GM11168 (cell line): ENCODE data around the gene HMGCS1.
"Not testable (repeated sequence)": the region's sequence is repeated elsewhere in the genome, so short reads cannot be mapped to it uniquely, and the experiment has no call there.

Experiments used
- in situ Hi-C: fragments of 300-500 bp; cut with MboI; formaldehyde crosslinking; loops from one replicate; pipeline ENCODE4 v1.12.0; 2022; ENCODE audit warnings: low sequenced_read_pairs; ENCODE audit not compliant: unreplicated experiment

HMGCS1 gene

DNA sequence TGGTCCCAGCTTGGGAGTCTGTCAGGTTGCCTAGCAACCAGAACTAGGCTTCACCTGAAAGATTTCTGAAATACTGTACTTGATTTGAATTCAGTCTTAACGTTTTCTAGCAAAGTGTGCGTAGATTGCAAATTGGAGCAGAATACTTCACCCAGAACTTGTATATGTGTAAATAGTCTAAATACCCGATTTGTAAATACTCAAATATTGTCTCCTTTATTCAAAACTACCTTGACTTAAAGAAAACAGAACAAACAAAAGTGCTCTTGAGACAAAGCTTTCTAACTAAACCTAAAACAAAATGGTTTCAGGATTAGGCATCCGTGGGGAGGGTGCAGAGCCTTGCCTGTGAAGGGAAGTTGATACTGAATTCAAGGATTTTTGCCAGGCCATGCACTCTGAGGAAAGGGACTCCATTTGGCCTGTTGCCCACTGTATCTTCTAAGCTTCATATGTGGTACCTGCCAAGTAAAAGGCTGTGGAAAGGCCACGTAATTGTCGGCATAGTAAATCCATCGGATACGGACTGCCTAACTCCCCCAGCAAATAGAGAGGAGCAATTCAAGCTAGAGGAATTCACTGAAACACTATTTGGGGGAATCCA, 744 bp upstream of the HMGCS1 start:
- in situ Hi-C loops = no loop called here

GRCh38 chr5:43312699-43313034, 545 bp downstream of the HMGCS1 start:
- in situ Hi-C loops = no loop called here

- in situ Hi-C loops = no loop called here
Observed at GRCh38 chr5:43312076-43312661, 1.0 kb downstream of the HMGCS1 start.

DNA sequence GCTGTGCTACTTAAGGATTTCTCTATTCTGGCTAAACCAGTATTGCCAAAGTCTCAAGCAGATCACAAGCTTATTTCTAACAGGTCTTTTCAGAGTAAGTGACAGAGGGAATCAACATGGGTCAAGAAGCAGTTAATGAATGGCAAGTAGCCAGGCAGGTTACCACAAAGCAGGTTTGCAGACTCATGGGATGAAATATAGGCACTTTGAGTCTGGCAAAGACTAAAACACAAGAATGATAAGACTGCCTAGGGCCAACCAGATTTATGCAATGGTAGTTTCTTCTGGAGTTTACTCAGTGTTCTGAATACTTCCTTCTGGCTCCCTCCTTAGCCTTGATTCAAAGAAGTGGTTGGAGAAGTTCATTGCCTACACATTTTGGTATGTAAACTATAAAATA, 3.6 kb downstream of the HMGCS1 start:
- in situ Hi-C loops = no loop called here

DNA sequence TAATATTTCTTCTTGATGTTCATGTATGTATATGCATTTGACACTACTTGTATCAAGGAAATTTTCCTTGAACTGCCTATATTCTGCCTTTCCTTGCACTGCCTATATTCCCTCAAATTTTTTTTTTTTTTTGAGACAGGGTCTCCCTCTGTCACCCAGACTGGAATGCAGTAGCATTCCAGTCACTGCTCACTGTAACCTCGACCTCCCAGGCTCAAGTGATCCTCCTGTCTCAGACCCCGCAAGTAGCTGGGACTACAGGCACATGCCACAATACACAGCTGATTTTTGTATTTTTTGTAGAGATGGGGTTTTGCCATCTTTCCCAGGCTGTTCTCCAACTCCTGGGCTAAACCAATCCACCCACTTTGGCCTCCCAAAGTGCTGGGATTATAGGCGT, 4.1 kb downstream of the HMGCS1 start:
- in situ Hi-C loops = no loop called here

- in situ Hi-C loops = not testable (repeated sequence)
Observed at GRCh38 chr5:43306954-43307353, 6.3 kb downstream of the HMGCS1 start.

DNA sequence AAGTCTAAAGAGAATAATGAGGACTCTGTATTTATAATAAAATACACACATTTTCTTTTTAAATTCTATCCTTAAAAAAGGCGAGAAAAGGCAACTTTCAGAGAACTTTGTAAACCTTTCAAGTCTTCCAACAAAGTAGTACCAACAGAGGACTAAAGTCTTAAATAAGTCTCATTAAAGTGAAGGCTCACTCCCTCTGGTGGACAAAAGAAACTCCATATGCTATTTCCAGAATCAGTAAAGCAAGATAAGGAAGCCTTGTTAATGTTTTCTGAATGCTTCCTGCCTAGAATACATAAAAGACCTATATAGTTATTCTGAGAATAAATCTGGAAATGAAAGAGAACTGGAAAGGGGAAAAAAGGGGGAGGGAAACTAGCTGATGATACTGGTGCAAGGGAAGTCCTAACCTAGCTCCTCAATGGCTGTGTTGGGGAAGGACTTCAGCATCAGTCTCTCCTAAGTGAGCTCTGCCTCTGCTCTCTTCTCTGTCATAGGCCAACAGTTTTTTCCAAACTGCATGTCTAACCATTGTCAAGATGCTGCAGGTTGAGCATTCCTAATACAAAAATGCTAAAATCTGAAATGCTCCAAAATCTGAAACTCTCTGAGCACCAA, 7.2 kb downstream of the HMGCS1 start:
- in situ Hi-C loops = no loop called here

DNA sequence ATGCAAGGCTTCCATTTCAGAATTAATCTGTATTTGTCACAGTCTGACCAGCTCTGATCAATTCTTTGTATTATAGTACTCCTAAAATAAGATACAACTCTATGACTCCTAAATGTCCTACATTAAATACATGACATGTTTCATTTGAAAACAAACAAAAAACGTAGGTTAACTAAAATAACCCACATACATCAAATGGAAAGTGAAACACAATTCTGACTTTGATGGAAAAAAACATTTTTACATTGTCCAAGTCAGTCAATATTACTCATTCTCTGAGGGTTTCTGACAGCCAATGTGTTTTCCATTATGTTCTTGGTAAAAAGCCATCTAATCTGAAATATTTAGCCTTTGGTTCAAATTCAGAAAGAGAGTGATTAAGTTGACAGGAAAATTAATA, 8.7 kb downstream of the HMGCS1 start:
- in situ Hi-C loops = no loop called here

DNA sequence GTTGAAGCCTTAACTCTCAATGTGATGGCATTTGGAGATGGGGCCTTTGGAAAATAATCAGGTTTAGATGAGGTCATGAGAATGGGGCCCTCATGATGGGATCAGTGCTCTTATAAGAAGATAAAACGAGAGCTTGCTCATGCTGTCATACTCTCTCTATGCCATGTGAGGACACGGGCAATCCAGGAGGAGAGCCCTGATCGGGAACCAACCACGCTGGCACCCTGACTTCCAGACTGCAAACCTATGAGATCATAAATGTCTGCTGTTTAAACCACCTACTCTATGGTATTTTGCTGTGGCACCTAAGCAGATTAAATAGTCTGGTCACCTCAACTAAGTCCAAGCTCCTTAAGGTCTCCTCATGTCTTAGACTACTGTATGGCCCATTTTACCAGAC, 10.0 kb downstream of the HMGCS1 start:
- in situ Hi-C loops = no loop called here

DNA sequence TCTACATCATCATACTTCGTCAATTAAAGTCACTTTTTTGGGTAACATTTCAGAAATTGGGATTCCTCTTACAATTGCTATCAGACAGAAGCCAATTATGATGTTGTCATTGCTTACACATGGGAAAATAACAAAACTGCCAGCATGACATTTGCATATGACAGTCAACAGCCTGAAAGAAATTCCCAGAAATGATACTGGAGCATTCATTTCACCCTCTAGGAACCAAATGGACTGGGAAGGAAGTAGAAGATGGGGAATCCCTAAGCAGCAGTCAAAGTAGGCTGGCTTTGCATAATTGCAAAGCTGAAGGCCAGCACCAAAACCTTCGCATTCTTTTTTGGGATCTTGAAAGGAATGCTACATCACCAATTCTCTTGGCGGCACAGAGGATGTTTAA, 10.7 kb downstream of the HMGCS1 start:
- in situ Hi-C loops = no loop called here

DNA sequence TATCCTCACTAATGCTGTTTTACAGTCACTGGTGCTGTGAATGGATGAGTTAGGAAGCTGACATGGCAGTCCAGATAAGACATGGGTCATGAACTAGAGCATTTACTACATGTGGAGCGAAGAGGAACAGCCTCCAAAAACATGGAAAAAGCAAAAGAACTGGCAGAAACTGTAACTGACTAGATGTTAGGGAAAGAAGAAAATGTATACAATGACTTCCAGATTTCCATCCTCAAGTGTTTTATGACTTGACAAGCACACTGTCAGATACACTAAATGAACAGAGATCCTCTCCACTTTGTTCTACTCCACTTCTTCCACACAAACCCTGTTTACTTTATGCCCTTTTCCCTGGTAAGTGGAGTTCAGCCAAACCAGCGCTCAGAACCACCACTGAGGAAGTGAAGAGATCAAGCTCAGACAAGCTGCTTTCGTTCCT, 11.5 kb downstream of the HMGCS1 start:
- in situ Hi-C loops = no loop called here

GRCh38 chr5:43300112-43300511, 13.1 kb downstream of the HMGCS1 start:
- in situ Hi-C loops = no loop called here

DNA sequence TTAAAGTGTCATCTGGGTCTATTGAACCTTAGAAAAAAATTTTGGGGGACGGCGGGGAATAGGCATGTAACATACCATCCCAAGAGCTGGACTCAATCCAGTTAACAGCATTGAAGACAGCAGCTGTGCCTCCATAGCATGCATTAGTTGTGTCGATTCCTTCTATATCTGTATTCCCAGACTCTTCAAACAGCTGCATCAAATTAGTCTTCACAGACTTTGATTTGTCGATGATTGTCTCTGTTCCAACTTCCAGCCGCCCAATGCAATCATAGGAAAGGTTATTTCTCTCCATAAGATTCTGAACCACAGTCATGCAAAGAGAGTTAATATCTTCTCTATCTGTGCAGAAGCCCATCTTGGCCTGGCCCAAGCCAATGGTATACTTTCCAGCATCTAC, 14.8 kb downstream of the HMGCS1 start:
- in situ Hi-C loops = no loop called here

DNA sequence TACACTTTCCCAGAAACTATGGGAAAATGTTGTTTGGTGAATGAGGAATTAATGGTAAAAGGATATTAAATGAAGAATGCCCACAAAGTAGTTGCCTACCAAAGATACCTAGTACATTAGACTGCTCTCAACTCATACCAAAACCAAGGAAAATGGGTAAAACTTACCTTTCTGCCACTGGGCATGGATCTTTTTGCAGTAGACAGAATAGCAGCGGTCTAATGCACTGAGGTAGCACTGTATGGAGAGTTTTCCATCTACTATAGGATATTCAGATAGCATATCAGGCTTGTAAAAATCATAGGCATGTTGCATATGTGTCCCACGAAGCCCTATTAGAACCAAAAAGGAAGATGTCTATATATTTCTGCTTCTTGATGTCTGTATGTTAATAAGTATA, 16.4 kb downstream of the HMGCS1 start:
- in situ Hi-C loops = no loop called here

DNA sequence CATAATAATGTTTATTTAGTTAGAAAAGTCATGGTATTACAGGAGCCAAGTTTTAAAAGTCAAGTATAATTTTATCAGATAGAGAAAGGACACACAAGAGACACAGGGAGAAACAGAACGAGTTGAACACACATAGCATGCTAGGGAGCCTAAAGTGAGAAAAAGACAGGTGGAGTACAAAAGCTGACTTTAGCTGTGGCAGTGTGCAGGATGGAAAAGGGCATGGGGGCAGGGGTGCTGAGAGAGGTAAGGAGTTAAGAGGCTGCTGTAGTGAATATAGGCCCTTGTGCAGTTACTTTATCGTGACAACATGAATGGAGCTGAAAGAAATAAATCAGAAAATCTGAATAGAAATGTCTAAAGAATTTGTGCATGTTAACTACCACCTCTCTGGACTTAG, 18.0 kb downstream of the HMGCS1 start:
- in situ Hi-C loops = no loop called here

- in situ Hi-C loops = no loop called here
Observed at GRCh38 chr5:43294226-43294625, 19.0 kb downstream of the HMGCS1 start.

- in situ Hi-C loops = no loop called here
Observed at GRCh38 chr5:43290726-43291125, 22.5 kb downstream of the HMGCS1 start.

DNA sequence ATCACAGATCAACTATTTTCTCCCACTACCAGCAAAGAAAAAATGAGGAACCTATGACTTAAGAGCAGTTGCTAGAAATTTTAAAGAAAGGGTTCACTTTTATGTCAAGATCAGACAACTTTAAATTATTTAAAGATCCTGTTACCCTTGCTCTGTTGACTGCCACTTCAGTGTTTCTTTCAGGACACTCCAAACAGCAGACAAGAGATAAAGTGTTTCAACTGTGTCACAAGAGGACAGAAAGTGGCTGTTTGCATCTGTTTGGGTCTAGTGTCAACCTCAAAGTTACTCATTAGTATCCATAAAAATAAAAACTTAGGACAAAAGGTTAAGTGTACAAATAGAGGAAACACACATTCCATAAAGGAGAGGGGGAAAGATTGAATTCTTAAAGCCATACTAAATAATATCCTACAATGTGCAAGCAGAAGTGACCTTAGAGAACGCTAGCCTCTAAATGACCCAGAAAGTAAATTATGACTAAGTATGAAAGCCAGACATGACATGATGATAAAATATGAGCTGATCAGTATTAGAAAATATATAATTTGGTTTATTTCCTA, 24.9 kb downstream of the HMGCS1 start:
- in situ Hi-C loops = no loop called here

DNA sequence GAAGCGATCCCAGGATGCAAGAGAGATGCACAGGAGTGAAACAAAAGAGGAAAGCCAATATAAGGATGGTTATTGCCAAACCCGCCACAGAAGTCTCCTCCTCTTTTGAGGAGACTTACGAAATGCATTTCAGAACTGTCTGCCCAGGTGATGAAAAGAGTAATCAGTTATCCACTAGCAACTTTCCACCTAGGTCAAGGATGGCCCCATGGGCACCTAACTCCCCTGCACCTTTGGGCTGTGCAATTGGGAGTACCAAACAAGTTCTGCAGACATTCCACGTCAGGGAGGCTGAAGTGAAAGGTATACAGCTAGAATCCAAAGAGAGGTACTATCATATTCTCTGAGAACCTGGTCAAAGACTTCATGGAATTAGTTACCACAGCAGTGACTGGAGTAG, 25.7 kb downstream of the HMGCS1 start:
- in situ Hi-C loops = no loop called here

- in situ Hi-C loops = no loop called here
Observed at GRCh38 chr5:43286623-43287022, 26.6 kb downstream of the HMGCS1 start.

- in situ Hi-C loops = no loop called here
Observed at GRCh38 chr5:43281840-43282658, 31.2 kb downstream of the HMGCS1 start.
